PFSK-1 (cell line): Measurements from ENCODE around the gene SYT14.

Experiments used
- FOXP2 ChIP-seq: optimal IDR thresholded peaks from 2 replicates; pipeline ENCODE3; 2011; ENCODE audit warnings: borderline replicate concordance, control low read depth, inconsistent platforms; ENCODE audit not compliant: insufficient read depth; ENCODE audit errors: extremely low read length, extremely low read depth
- POLR2AphosphoS5 ChIP-seq: IDR thresholded peaks from 2 replicates; pipeline ENCODE4 v1.6.1; 2012; ENCODE audit warnings: low read depth, mild to moderate bottlenecking, control low read depth, low read length, moderate library complexity
- SIN3A ChIP-seq: IDR thresholded peaks from 2 replicates; pipeline ENCODE4 v1.6.1; 2012; ENCODE audit warnings: mild to moderate bottlenecking, low read length, moderate library complexity, borderline replicate concordance; ENCODE audit not compliant: insufficient read depth
- TAF1 ChIP-seq: IDR thresholded peaks from 2 replicates; pipeline ENCODE4 v1.6.1; 2012; ENCODE audit warnings: low read length, control low read depth, borderline replicate concordance; ENCODE audit not compliant: insufficient read depth
- TF ChIP-seq, protein P1 (sequence below), 2 experiments: IDR thresholded peaks; 2 replicates each; pipeline versions ENCODE4 v1.6.1 to v1.8.0; 2011 to 2012; ENCODE audit warnings: low read depth in 2 of 2, low read length in 2 of 2, control low read depth in 1 of 2, inconsistent platforms in 1 of 2, mild to moderate bottlenecking in 1 of 2, moderate library complexity in 1 of 2; ENCODE audit not compliant: insufficient read depth in 1 of 2

DNA sequence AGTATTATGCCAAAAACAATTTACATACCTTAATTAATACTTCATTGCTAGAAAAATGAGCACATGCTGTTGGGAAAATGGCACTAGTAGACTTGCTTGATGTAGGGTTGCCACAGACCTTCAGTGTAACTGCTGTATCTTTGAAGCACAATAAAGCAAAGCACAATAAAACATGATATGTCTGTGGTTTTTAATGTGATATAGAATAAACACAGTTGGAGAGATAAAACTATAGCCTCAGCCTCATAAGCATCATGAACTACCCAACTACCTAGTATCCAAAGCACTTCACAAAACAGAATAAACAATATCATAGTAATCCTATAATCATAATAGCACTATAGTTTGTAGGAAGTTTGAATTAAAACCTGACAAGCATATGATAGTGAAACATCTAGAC, 143.5 kb downstream of the SYT14 start:
- TF ChIP-seq POLR2AphosphoS5 = no peak
- TF ChIP-seq TAF1 = no peak
- TF ChIP-seq FOXP2 = no peak
- no peak for TF ChIP-seq SIN3A
- TF ChIP-seq, protein P1, sequence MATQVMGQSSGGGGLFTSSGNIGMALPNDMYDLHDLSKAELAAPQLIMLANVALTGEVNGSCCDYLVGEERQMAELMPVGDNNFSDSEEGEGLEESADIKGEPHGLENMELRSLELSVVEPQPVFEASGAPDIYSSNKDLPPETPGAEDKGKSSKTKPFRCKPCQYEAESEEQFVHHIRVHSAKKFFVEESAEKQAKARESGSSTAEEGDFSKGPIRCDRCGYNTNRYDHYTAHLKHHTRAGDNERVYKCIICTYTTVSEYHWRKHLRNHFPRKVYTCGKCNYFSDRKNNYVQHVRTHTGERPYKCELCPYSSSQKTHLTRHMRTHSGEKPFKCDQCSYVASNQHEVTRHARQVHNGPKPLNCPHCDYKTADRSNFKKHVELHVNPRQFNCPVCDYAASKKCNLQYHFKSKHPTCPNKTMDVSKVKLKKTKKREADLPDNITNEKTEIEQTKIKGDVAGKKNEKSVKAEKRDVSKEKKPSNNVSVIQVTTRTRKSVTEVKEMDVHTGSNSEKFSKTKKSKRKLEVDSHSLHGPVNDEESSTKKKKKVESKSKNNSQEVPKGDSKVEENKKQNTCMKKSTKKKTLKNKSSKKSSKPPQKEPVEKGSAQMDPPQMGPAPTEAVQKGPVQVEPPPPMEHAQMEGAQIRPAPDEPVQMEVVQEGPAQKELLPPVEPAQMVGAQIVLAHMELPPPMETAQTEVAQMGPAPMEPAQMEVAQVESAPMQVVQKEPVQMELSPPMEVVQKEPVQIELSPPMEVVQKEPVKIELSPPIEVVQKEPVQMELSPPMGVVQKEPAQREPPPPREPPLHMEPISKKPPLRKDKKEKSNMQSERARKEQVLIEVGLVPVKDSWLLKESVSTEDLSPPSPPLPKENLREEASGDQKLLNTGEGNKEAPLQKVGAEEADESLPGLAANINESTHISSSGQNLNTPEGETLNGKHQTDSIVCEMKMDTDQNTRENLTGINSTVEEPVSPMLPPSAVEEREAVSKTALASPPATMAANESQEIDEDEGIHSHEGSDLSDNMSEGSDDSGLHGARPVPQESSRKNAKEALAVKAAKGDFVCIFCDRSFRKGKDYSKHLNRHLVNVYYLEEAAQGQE (IDR thresholded peaks at IDR 0.05; ENCODE audit: insufficient read depth in 1 of 2, low read depth in 2 of 2, low read length in 2 of 2) = no peak
